Left ventricle myocardium inferior (tissue), 1 donor: Measurements from ENCODE around the gene EFS. TPM values are rescaled to one million over a fixed set of nuclear protein-coding genes. Genes with fewer than 3 reads are reported as not detected.
"Not testable (repeated sequence)": the region's sequence is repeated elsewhere in the genome, so short reads cannot be mapped to it uniquely, and the experiment has no call there.

Experiments used
- DNase-seq: peaks from one replicate; pipeline ENCODE4 v3.0.0-alpha.2; 2020
- H3K27ac ChIP-seq: fragments of 200-600 bp; replicated peaks from 2 replicates; pipeline ENCODE4 v1.8.0; 2021
- H3K27me3 ChIP-seq: fragments of 200-600 bp; 2 replicates; pipeline ENCODE4 v1.8.0; 2021; ENCODE audit warnings: low read depth
- H3K36me3 ChIP-seq: fragments of 200-600 bp; 2 replicates; pipeline ENCODE4 v1.8.0; 2021
- H3K4me1 ChIP-seq: fragments of 200-600 bp; 2 replicates; pipeline ENCODE4 v1.8.0; 2021
- H3K4me3 ChIP-seq: fragments of 200-600 bp; 2 replicates; pipeline ENCODE4 v1.8.0; 2021; ENCODE audit warnings: mild to moderate bottlenecking, moderate library complexity
- H3K9me3 ChIP-seq: fragments of 200-600 bp; replicated peaks from 2 replicates; pipeline ENCODE4 v1.8.0; 2021
- intact Hi-C: fragments of 100-400 bp; cut with micrococcal nuclease; formaldehyde crosslinking; loops from one replicate; pipeline ENCODE4 v1.11.0; 2022
- total RNA-seq: library from RNA; stranded (reverse); fragmentation: NEBNext Ultra II Directional; extraction: Animal tissue kit (Norgen Biotek cat#: 25700); gene quantifications from one replicate; pipeline ENCODE4 v1.2.1, GENCODE V29; 2021
- TF ChIP-seq, protein P1 (sequence below): fragments of 200-600 bp; IDR thresholded peaks from 2 replicates; pipeline ENCODE4 v1.8.0; 2021; ENCODE audit warnings: antibody characterized with exemption, mild to moderate bottlenecking, borderline replicate concordance
- donor health status: DM: no; HTN: yes; CAD: no; lungs with severe emphysema.

EFS gene
- total RNA-seq, 1 donor from 2014 or later, result 3.6 TPM

DNA sequence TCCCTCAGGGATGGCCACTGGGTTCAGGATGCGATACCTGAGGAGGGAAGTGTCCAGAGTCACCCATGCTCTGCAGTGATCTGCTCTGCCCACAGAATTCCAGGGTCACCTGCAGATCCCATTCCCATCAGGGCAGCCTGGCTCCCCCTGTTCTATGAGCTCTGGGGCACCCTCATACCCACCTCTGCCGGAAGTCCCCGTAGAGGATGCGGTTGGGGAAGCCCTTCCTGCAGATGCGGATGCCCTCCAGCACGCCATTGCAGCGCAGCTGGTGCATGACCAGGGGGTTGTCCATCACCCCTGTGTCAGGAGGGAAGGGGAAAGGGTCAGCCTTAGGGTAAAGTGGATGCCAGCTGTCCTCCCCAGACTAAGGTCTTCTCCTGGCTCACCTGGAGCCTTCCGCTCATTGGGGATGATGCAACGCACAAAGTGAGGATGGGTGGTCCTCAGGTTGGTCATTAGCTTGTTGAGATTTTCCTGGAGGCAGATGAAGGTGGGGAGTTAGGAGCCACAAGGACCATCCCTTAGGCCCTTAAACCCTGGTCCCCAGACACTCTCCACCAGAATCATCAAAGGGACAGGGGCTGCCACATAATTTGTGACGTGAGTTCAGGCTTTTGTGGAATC lies 31.9 kb upstream of the EFS start:
- H3K9me3 ChIP-seq, result no peaks in the 10 kb centered on the region
- peaks cover 67% of the 10 kb centered on the region for H3K36me3 ChIP-seq
- peaks cover 50% of the 10 kb centered on the region for H3K4me1 ChIP-seq
- H3K27ac ChIP-seq, result peak overlapping the region; percentile 27
- H3K27me3 ChIP-seq, result no peaks in the 10 kb centered on the region
- no peak for DNase-seq
- intact Hi-C loops, result no loop called here
- TF ChIP-seq, protein P1, sequence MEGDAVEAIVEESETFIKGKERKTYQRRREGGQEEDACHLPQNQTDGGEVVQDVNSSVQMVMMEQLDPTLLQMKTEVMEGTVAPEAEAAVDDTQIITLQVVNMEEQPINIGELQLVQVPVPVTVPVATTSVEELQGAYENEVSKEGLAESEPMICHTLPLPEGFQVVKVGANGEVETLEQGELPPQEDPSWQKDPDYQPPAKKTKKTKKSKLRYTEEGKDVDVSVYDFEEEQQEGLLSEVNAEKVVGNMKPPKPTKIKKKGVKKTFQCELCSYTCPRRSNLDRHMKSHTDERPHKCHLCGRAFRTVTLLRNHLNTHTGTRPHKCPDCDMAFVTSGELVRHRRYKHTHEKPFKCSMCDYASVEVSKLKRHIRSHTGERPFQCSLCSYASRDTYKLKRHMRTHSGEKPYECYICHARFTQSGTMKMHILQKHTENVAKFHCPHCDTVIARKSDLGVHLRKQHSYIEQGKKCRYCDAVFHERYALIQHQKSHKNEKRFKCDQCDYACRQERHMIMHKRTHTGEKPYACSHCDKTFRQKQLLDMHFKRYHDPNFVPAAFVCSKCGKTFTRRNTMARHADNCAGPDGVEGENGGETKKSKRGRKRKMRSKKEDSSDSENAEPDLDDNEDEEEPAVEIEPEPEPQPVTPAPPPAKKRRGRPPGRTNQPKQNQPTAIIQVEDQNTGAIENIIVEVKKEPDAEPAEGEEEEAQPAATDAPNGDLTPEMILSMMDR, result no peak
- H3K4me3 ChIP-seq, result peak overlapping the region; percentile 15

DNA sequence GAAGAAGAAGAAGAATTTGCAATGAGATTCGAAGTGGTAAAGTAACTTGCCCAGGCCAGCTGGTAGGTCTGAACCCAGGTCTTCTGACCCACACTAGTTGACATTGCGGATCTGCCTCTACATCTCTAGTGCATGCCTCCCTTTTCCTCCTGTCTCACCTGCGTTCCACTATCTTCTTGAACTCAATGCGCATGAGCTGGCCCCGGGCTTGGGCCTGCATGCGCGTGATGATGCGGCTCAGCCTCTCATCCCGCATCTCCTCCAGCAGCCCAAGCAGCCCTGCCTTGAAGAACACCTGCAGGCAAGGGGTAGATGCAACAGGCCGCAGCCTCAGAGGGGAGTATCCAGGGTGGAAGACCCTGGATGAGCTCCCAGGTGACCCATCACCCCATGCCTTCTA lies 31.2 kb upstream of the EFS start:
- DNase-seq, result peak; percentile 13
- Histone ChIP-seq H3K27ac (peak overlapping the region; percentile 5), H3K4me1 (peaks cover 43% of the 10 kb centered on the region), H3K4me3 (no peak overlapping the region), H3K9me3 (no peaks in the 10 kb centered on the region), H3K27me3 (no peaks in the 10 kb centered on the region), H3K36me3 (peaks cover 66% of the 10 kb centered on the region)
- TF ChIP-seq, protein P1, result no peak
- intact Hi-C loops, result no loop called here

DNA sequence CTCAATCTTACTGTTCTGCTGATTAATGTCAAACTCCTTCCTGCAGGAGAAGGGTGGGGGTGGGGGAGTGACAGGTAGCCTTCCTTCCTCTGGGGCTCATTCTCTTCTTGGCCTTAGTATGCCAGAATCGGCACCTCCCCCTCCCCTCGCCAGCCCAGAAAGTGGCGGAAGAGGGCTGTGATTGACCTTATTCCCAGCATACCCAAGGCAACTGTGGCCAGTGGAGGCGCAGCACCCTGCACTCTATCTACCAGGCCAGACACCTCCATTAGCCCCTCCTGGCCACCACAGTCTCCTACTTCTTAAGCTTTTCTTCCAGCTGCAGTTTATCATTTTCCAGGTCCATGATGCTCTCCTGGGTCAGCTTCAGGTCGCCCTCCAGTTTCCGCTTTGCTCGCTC lies 27.6 kb upstream of the EFS start:
- H3K9me3 ChIP-seq, result no peaks in the 10 kb centered on the region
- no peak overlapping the region for H3K4me3 ChIP-seq
- DNase-seq, result no peak
- intact Hi-C loops, result no loop called here
- peaks cover 28% of the 10 kb centered on the region for H3K4me1 ChIP-seq
- TF ChIP-seq, protein P1, result no peak
- peaks cover 13% of the 10 kb centered on the region for H3K27me3 ChIP-seq
- peaks cover 73% of the 10 kb centered on the region for H3K36me3 ChIP-seq
- H3K27ac ChIP-seq, result peak overlapping the region; percentile 60

DNA sequence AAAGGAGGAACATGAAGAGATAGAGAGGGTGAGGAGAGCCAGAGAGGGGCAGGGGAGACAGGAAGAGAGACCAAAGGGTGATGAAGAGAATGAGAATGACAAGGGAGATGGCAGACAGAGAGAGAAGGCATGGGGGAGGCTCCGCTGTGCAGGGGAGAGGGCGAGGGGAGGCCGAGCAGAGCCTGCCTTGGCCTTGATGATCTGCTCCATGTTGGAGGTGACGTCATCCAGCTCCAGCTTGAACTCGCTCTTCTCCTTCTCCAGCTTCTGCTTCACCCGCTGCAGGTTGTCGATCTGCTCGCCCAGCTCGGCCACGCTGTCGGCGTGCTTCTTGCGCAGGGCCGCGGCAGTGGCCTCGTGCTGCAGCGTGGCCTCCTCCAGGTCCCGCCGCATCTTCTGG lies 24.9 kb upstream of the EFS start:
- H3K4me3 ChIP-seq, DNase-seq, H3K9me3 ChIP-seq, intact Hi-C loops: not testable (repeated sequence)
- peaks cover 85% of the 10 kb centered on the region for H3K36me3 ChIP-seq
- peaks cover 17% of the 10 kb centered on the region for H3K4me1 ChIP-seq
- peaks cover 13% of the 10 kb centered on the region for H3K27me3 ChIP-seq
- H3K27ac ChIP-seq, result peak overlapping the region; percentile 40

DNA sequence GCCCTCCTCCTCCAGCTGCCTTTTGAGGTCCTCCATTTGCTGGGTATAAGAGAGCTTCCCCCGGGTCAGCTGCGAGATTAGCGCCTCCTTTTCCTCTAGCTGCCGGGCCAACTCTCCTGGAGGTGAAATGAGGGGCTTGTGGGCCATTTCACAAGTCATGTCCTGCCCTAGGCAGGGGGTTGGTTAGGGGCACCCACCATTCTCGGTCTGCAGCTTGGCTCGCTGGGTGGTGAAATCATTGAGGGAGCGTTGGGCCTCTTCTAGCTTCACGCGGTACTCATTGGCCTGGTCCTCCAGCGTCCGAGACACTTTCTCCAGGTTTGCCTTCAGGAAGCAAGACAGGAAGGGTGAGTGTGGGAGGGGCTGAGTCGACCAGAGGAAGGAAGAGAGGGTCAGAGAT lies 24.4 kb upstream of the EFS start:
- peak overlapping the region; percentile 40 for H3K27ac ChIP-seq
- no peak for DNase-seq
- H3K9me3 ChIP-seq, result no peaks in the 10 kb centered on the region
- TF ChIP-seq, protein P1, result no peak
- intact Hi-C loops, result no loop called here
- H3K27me3 ChIP-seq, result peaks cover 13% of the 10 kb centered on the region
- H3K4me3 ChIP-seq, result no peak overlapping the region
- peaks cover 17% of the 10 kb centered on the region for H3K4me1 ChIP-seq
- H3K36me3 ChIP-seq, result peaks cover 89% of the 10 kb centered on the region

DNA sequence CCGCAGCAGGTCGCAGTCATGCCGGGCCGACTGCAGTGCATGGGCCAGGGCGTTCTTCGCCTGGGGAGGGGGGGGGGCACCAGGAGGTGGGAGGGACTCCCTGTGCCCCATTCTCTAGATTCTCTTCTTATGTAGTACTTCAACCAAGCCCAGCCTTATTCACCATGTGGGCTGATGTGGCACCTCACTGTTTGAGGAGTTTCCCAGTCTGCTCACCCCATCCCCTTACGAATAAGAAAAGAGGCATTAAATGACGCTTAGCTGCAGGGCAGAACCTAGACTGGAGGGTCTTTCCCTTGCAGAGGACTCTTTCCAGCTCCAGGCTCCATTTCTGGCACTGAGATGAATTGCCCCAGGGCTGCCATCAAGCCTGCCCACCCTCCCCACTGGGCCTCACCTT lies 24.0 kb upstream of the EFS start:
- H3K4me3 ChIP-seq, result no peak overlapping the region
- no peaks in the 10 kb centered on the region for H3K9me3 ChIP-seq
- peak overlapping the region; percentile 40 for H3K27ac ChIP-seq
- intact Hi-C loops, result no loop called here
- H3K27me3 ChIP-seq, result peaks cover 13% of the 10 kb centered on the region
- peaks cover 89% of the 10 kb centered on the region for H3K36me3 ChIP-seq
- DNase-seq, result no peak
- peaks cover 17% of the 10 kb centered on the region for H3K4me1 ChIP-seq
- TF ChIP-seq, protein P1, result no peak
